Activated CD4-positive, alpha-beta T cell treated with anti-CD3 and anti-CD28 coated beads, Interleukin-2, amount 50 U/mL, for 1 hour (primary cell): ENCODE results near the gene GRPEL2.

Source experiments
- DNase-seq: peaks from one replicate; pipeline ENCODE4 v3.0.0-alpha.2; 2020

The GRPEL2 gene

DNA sequence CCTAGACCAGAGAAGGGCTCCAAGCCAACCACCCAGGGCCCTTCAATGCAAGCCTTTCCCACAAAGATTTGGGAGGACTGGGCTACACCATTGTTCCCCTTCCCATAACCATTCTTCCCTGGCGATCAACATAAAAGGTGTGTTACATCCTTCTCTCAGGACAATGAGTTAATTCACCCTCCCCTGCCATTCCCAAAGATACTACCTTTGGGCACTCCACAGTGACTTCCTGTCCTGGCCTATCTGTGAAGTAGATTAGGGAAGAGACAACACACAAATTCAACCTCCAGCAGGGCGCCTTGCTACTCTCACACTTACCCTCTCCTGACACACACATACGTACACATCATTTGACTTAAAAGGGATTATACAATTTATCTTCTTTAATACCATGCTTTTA, 57.0 kb downstream of the GRPEL2 start:
- DNase-seq: no peak
